GM12801 (cell line): Measurements from ENCODE around the gene ATP6V0A4.

ENCODE experiments used
- TF ChIP-seq, protein P1 (sequence below): IDR thresholded peaks from one replicate; pipeline ENCODE4 v1.5.1; 2011; ENCODE audit warnings: control low read depth; ENCODE audit not compliant: insufficient read length; ENCODE audit errors: extremely low read depth

The ATP6V0A4 gene

DNA sequence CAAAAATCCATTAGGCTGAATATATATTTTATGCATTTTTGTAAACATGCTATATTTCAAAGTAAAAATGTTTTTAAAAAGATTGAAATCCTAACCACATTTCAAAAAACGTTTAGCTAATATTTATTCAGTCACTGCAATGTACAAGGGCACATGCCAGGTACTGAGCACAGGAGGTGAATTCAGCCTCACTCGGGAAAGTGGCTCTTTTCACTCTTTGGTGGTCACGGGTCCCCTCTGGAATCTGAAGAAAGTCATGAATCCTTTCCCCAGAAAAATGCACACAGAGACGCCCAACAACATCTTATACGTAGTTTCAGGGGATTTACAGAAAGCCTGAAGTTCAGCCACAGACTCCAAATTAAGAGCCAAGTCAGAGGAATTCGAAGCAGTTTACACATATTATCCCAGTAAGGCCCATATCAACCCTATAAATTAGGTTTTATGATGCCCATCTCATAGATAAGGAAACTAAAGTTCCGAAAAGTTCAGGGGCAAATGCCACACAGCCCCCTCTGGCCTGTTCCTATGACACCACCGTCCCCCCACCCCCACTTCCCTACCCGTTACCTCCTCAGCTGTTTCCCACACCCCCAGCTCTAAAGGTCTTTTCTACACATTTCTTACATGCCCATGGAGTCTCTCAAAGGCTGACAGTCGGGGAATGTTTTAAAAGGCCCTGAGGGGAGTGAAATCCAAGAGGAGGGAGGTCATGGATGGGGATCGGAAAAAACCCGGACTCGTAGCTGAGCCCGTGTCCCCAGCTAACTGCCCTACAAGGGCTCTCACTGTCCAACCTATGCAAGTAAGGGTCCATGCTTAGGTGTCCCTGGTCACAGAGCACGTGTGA is 87.2 kb downstream of the ATP6V0A4 start:
- TF ChIP-seq, protein P1, sequence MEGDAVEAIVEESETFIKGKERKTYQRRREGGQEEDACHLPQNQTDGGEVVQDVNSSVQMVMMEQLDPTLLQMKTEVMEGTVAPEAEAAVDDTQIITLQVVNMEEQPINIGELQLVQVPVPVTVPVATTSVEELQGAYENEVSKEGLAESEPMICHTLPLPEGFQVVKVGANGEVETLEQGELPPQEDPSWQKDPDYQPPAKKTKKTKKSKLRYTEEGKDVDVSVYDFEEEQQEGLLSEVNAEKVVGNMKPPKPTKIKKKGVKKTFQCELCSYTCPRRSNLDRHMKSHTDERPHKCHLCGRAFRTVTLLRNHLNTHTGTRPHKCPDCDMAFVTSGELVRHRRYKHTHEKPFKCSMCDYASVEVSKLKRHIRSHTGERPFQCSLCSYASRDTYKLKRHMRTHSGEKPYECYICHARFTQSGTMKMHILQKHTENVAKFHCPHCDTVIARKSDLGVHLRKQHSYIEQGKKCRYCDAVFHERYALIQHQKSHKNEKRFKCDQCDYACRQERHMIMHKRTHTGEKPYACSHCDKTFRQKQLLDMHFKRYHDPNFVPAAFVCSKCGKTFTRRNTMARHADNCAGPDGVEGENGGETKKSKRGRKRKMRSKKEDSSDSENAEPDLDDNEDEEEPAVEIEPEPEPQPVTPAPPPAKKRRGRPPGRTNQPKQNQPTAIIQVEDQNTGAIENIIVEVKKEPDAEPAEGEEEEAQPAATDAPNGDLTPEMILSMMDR, result no peak

DNA sequence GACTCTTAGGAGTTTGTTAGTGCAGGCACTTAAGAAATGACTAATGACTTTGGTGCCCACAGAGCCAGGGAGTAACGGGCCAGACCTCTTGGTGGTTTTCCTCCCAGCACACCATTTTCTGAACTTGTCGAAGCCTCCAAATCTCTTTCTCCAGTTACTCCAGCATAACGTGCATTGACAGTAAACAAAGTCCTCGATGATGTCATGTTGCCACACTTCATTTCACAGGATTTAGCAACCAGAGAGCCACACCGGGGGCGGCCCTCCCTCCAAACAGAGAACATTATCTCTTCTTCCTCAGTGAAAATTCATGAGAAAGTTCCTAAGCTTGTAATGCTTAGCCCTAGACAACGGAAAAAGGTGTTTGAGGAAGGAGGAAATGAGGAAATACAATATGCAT is 92.8 kb downstream of the ATP6V0A4 start:
- TF ChIP-seq, protein P1, result no peak

- TF ChIP-seq, protein P1, result no peak
Measured at GRCh38 chr7:138701537-138701923, 96.5 kb downstream of the ATP6V0A4 start.

GRCh38 chr7:138700857-138701536 is 97.0 kb downstream of the ATP6V0A4 start, which contains the start of gene SVOPL:
Gene SVOPL, minus strand, starts transcription at chr7:138701362. Its CDS starts 22,317 bp downstream, at chr7:138679045.
- TF ChIP-seq, protein P1, result no peak

DNA sequence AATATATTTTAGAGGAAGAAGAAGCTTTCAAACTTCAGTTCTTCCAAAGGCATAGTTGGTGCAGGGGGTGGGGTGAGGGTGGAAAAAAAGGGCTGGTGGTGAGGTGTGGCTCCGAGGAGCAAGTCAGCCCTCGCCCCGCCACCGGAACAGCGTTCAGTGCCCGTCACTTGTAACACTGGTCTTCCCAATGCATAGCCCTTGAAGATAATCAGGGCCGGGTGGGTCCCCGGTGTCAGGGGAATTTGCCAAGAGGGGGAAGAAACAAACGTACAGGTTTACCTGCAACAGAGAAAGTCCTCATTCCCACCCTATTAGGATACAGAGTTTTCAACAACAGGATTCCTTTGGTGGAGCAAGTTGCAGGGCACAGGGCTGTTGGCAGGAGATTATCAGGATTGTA is 98.3 kb downstream of the ATP6V0A4 start:
- TF ChIP-seq, protein P1, result no peak

- TF ChIP-seq, protein P1, result no peak
Measured at GRCh38 chr7:138698281-138698680, 99.7 kb downstream of the ATP6V0A4 start.

GRCh38 chr7:138697535-138698182 is 100.3 kb downstream of the ATP6V0A4 start:
- TF ChIP-seq, protein P1, result no peak
